Tibial nerve (tissue), 4 donors: ENCODE data around the gene GNGT1. TPM values are rescaled to one million over a fixed set of nuclear protein-coding genes. Genes with fewer than 3 reads are reported as not detected.
A peak's percentile ranks its signal among the peaks of the same experiment; 100 is the strongest.

Experiments
- DNase-seq, 2 donors: peaks; one replicate each; pipeline ENCODE4 v3.0.0-alpha.2; 2019; ENCODE audit warnings: low spot score in 2 of 2
- H3K27ac ChIP-seq, 4 donors: fragments of 200-600 bp; sonication (generic) in 3 of 4; one replicate each; pipeline ENCODE4 v1.5.1; 2017 to 2019; ENCODE audit warnings: mild to moderate bottlenecking in 1 of 4
- H3K27me3 ChIP-seq, 2 donors: fragments of 200-600 bp; sonication (generic) in 1 of 2; one replicate each; pipeline versions ENCODE4 v1.5.1 to v1.6.0; 2017 to 2019
- H3K36me3 ChIP-seq, 3 donors: fragments of 200-600 bp; sonication (generic); one replicate each; pipeline ENCODE4 v1.5.1; 2018 to 2019
- H3K4me1 ChIP-seq, 4 donors: fragments of 200-600 bp; sonication (generic) in 3 of 4; one replicate each; pipeline ENCODE4 v1.5.1; 2017 to 2019
- H3K4me3 ChIP-seq, 4 donors: fragments of 200-600 bp; sonication (generic) in 3 of 4; one replicate each; pipeline ENCODE4 v1.5.1; 2017 to 2019; ENCODE audit warnings: mild to moderate bottlenecking in 1 of 4, moderate library complexity in 1 of 4
- H3K9me3 ChIP-seq, 4 donors: fragments of 200-600 bp; sonication (generic) in 3 of 4; one replicate each; pipeline ENCODE4 v1.5.1; 2017 to 2019
- EP300 ChIP-seq, 2 donors: sonication (generic); formaldehyde crosslinking; IDR thresholded peaks; one replicate each; pipeline ENCODE4 v1.6.1; 2017; ENCODE audit warnings: antibody characterized with exemption in 2 of 2, mild to moderate bottlenecking in 1 of 2
- POLR2A ChIP-seq, 2 donors: fragments of 450-650 bp; IDR thresholded peaks; one replicate each; pipeline ENCODE4 v1.6.1; 2017; ENCODE audit warnings: antibody characterized with exemption in 2 of 2, mild to moderate bottlenecking in 2 of 2, moderate library complexity in 2 of 2
- WGBS, 2 donors: methylation state at CpG; one replicate each; pipeline ENCODE4 v1.1.5; 2018; 5-methylcytosine and 5-hydroxymethylcytosine counted together
- total RNA-seq, 4 donors: library from RNA; depleted of rRNA; stranded (reverse); fragments of >200 nt; gene quantifications; one replicate each; pipeline ENCODE4 v1.1.0, GENCODE V29; 2016
- TF ChIP-seq, protein P1 (sequence below), 5 experiments: fragments of 200-600 bp in 3 of 5; fragments of 450-650 bp in 2 of 5; sonication (generic) in 3 of 5; IDR thresholded peaks; one replicate each; pipeline ENCODE4 v1.5.1; 2016 to 2019; ENCODE audit warnings: antibody characterized with exemption in 5 of 5, mild to moderate bottlenecking in 3 of 5, moderate library complexity in 2 of 5

Gene GNGT1
- total RNA-seq, 4 donors from 2014 or later: not detected

DNA sequence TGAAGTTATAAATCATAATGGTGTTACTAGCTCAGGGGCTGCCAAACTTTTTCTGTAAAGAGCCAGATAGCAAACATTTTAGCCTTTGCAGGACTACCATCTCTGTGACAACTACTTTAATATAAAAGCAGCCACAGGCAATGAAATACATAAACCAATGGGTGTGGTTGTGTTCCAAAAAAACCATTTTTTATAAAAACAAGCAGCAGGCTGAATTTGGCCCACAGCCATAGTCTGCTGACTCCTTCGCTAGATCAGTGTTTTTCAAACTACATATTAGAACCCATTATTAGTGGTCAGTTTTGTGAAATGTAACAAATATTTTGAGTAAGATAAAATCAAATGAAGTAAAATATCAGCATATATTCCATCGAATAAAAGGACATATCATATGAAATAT, 28.7 kb downstream of the GNGT1 start:
- TF ChIP-seq, protein P1, sequence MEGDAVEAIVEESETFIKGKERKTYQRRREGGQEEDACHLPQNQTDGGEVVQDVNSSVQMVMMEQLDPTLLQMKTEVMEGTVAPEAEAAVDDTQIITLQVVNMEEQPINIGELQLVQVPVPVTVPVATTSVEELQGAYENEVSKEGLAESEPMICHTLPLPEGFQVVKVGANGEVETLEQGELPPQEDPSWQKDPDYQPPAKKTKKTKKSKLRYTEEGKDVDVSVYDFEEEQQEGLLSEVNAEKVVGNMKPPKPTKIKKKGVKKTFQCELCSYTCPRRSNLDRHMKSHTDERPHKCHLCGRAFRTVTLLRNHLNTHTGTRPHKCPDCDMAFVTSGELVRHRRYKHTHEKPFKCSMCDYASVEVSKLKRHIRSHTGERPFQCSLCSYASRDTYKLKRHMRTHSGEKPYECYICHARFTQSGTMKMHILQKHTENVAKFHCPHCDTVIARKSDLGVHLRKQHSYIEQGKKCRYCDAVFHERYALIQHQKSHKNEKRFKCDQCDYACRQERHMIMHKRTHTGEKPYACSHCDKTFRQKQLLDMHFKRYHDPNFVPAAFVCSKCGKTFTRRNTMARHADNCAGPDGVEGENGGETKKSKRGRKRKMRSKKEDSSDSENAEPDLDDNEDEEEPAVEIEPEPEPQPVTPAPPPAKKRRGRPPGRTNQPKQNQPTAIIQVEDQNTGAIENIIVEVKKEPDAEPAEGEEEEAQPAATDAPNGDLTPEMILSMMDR (IDR thresholded peaks at IDR 0.05): no peak
- no peak for TF ChIP-seq POLR2A (IDR thresholded peaks at IDR 0.05)
- no peak for TF ChIP-seq EP300 (IDR thresholded peaks at IDR 0.05)
- 63 to 76% methylated on average over 2 of the region's 2 CpGs for WGBS, 2 donors
- DNase-seq: no peak
- Histone ChIP-seq H3K4me3 (no peak overlapping the region), H3K4me1 (peaks cover 0 to 4% (median 0%) of the 10 kb centered on the region in 4 donors), H3K9me3 (no peaks in the 10 kb centered on the region), H3K36me3 (no peaks in the 10 kb centered on the region), H3K27me3 (no peaks in the 10 kb centered on the region), H3K27ac (no peak overlapping the region)

DNA sequence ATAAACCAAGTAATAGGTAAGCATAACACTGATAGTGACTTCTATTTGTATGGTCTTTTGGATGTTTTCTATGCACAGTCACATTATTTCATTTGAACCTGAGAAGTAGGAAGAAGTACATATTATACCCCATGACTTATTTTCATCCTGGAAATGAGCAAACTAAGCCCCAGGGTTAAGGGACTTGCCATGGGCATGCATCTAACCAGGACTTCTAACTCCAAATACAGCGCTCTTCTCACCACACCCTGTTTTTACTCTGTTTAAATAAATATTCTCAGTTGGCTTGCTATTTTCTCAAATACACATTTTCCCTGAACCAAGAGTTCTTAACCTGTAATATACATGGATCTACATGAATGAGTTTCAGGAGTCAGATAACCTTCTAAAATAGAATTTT, 31.5 kb downstream of the GNGT1 start:
- no peaks in the 10 kb centered on the region for H3K36me3 ChIP-seq

DNA sequence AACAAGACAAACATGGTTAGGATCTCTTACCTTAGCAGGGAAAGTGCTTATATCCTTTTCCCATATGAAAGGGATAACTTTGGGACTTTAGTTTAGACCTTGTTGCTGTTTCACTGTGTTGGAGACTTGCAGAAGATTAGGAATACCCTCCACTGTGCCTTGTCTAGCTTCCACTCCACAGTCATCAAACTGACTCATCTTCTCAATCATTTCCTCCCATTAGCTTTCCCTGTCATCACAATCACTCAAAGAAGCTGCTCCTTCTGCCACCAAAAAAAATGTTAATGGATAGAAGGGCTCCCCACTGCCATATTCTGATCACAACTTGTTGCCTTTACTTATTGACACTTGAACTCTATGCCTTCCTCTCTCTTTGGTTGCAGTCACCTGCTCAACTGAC, 31.9 kb downstream of the GNGT1 start:
- no peak for DNase-seq
- Histone ChIP-seq H3K9me3 (no peaks in the 10 kb centered on the region), H3K27ac (no peak overlapping the region), H3K4me3 (no peak overlapping the region), H3K36me3 (no peaks in the 10 kb centered on the region), H3K4me1 (peaks cover 0 to 4% (median 0%) of the 10 kb centered on the region in 4 donors), H3K27me3 (no peaks in the 10 kb centered on the region)
- TF ChIP-seq, protein P1 (IDR thresholded peaks at IDR 0.05): no peak
- TF ChIP-seq EP300 (IDR thresholded peaks at IDR 0.05) (no peak), POLR2A (IDR thresholded peaks at IDR 0.05) (no peak)

More for the DNA sequence above, 31.5 kb downstream of the GNGT1 start:
- TF ChIP-seq EP300 (IDR thresholded peaks at IDR 0.05) (no peak), POLR2A (IDR thresholded peaks at IDR 0.05) (no peak)
- TF ChIP-seq, protein P1 (IDR thresholded peaks at IDR 0.05): no peak
- Histone ChIP-seq H3K27ac (no peak overlapping the region), H3K9me3 (no peaks in the 10 kb centered on the region), H3K4me3 (no peak overlapping the region), H3K4me1 (peaks cover 0 to 4% (median 0%) of the 10 kb centered on the region in 4 donors), H3K27me3 (no peaks in the 10 kb centered on the region)
- no peak for DNase-seq
- WGBS, 2 donors: 80 to 82% methylated on average over 1 of the region's 1 CpG

DNA sequence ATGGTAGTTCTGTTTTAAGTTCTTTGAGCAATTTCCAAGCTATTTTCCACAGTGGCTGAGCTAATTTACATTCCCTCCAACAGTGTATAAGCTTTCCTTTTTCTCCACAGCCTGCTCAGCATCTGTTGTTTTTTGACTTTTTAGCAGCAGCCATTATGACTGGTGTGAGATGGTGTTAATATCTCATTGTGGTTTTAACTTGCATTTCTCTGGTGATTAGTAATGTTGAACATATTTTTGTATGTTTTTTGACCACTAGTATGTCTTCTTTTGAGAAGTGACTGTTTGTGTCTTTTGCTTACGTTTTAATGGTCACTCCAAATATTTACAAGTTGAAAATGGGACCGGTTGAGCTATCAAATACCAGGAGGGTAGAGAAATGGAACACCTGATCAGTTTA, 35.6 kb downstream of the GNGT1 start:
- 95 to 96% methylated on average over 2 of the region's 2 CpGs for WGBS, 2 donors
- TF ChIP-seq, protein P1 (IDR thresholded peaks at IDR 0.05): no peak
- no peak for TF ChIP-seq POLR2A (IDR thresholded peaks at IDR 0.05)
- DNase-seq: no peak

DNA sequence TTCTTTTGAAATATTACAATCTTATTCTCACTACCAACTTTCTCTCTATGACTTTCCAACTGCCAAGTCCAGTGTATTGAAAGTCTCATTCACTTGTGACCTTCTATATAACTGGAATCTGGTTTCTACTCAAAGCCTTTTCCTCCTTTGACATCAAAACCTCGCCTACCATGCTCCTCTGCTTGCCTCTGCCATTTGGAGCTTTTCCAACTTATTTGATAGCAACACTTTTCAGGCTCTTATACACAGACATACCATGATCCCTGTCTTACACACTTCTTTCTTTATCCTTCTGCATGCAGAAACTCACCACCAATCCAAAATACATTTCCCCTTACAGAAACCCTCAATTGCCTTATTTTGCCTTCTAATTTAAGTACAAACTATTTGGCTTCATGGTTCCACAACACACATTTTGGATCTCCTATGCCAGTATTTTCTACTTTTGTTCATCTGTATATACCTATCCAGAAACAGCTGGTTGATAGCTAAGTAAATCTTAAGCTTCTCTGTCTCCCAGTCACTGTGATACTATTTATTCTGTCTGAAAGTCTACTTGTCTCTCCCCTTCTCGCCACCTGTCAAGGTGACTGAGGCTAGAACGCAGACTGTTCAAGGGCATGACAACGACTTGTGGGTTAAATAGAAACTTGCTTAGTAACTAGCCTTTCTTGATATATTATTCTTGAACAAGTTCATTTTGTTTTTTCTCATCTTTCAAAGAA, 37.6 kb downstream of the GNGT1 start:
- H3K9me3 ChIP-seq: no peaks in the 10 kb centered on the region

More for the DNA sequence above, 35.6 kb downstream of the GNGT1 start:
- Histone ChIP-seq H3K4me3 (no peak overlapping the region), H3K27ac (no peak overlapping the region), H3K9me3 (no peaks in the 10 kb centered on the region), H3K36me3 (no peaks in the 10 kb centered on the region), H3K27me3 (no peaks in the 10 kb centered on the region), H3K4me1 (peaks cover 0 to 7% (median 0%) of the 10 kb centered on the region in 4 donors)

More for the DNA sequence above, 37.6 kb downstream of the GNGT1 start:
- Histone ChIP-seq H3K27ac (peak overlapping the region in 1 of 4 donors; percentile 27), H3K36me3 (no peaks in the 10 kb centered on the region), H3K4me3 (no peak overlapping the region), H3K4me1 (peaks cover 0 to 7% (median 0%) of the 10 kb centered on the region in 4 donors), H3K27me3 (no peaks in the 10 kb centered on the region)
- DNase-seq: no peak
- TF ChIP-seq EP300 (IDR thresholded peaks at IDR 0.05) (no peak), POLR2A (IDR thresholded peaks at IDR 0.05) (no peak)
- TF ChIP-seq, protein P1 (IDR thresholded peaks at IDR 0.05): no peak
- WGBS, 2 donors: 70 to 71% methylated on average over 4 of the region's 4 CpGs
